ENCODE data around the gene PALLD.

PALLD gene

GRCh38 chr4:168651374-168651773 is 154.5 kb downstream of the PALLD start:
- DNase-seq = no peak

- DNase-seq = no peak
Measured at GRCh38 chr4:168651864-168652263, 155.0 kb downstream of the PALLD start.

GRCh38 chr4:168652755-168653154 is 155.9 kb downstream of the PALLD start:
- no peak for DNase-seq

GRCh38 chr4:168654104-168654847 is 157.4 kb downstream of the PALLD start:
- no peak for DNase-seq

- no peak for DNase-seq
Measured at GRCh38 chr4:168654848-168655174, 158.0 kb downstream of the PALLD start.

- no peak for DNase-seq
Measured at GRCh38 chr4:168655182-168655581, 158.3 kb downstream of the PALLD start.

- DNase-seq = no peak
Measured at GRCh38 chr4:168656055-168656660, 159.3 kb downstream of the PALLD start.

- DNase-seq = no peak
Measured at GRCh38 chr4:168656946-168657473, 160.2 kb downstream of the PALLD start.

- DNase-seq = no peak
Measured at GRCh38 chr4:168658751-168659150, 161.9 kb downstream of the PALLD start.

GRCh38 chr4:168659741-168660465 is 163.1 kb downstream of the PALLD start:
- DNase-seq = no peak

GRCh38 chr4:168662297-168662984 is 165.6 kb downstream of the PALLD start:
- no peak for DNase-seq

- DNase-seq = no peak
Measured at GRCh38 chr4:168664242-168664891, 167.5 kb downstream of the PALLD start.

- DNase-seq = no peak
Measured at GRCh38 chr4:168666531-168666930, 169.7 kb downstream of the PALLD start.

GRCh38 chr4:168667376-168667775 is 170.5 kb downstream of the PALLD start:
- no peak for DNase-seq

- no peak for DNase-seq
Measured at GRCh38 chr4:168667921-168668320, 171.1 kb downstream of the PALLD start.

- no peak for DNase-seq
Measured at GRCh38 chr4:168673476-168673875, 176.6 kb downstream of the PALLD start.

GRCh38 chr4:168674077-168674747 is 177.4 kb downstream of the PALLD start:
- DNase-seq = no peak

- DNase-seq = no peak
Measured at GRCh38 chr4:168674866-168675265, 178.0 kb downstream of the PALLD start.

- peak; percentile 76 for DNase-seq
Measured at GRCh38 chr4:168677063-168677462, 180.2 kb downstream of the PALLD start.

- no peak for DNase-seq
Measured at GRCh38 chr4:168677879-168678278, 181.0 kb downstream of the PALLD start.

GRCh38 chr4:168678751-168679366 is 182.0 kb downstream of the PALLD start:
- DNase-seq = no peak

GRCh38 chr4:168679397-168679796 is 182.5 kb downstream of the PALLD start:
- DNase-seq = no peak
